GM06990 (cell line): Measurements from ENCODE around the gene DOCK7.
"Not testable (repeated sequence)": the region's sequence is repeated elsewhere in the genome, so short reads cannot be mapped to it uniquely, and the experiment has no call there.

Experiments
- DNase-seq: peaks from one replicate; pipeline ENCODE4 v3.0.0-alpha.2; 2011; ENCODE audit not compliant: insufficient read length; ENCODE audit errors: extremely low read depth
- H3K27me3 ChIP-seq: replicated peaks from 2 replicates; pipeline ENCODE4 v1.6.0; 2011; ENCODE audit warnings: low read length; ENCODE audit not compliant: control insufficient read depth, insufficient read depth
- H3K36me3 ChIP-seq: 2 replicates; pipeline ENCODE4 v1.5.1; 2011; ENCODE audit warnings: low read length; ENCODE audit not compliant: control insufficient read depth, insufficient read depth
- H3K4me3 ChIP-seq: replicated peaks from 2 replicates; pipeline ENCODE4 v1.5.1; 2011; ENCODE audit warnings: low read depth, mild to moderate bottlenecking, control low read depth, low read length
- TF ChIP-seq, protein P1 (sequence below): IDR thresholded peaks from 2 replicates; pipeline ENCODE4 v1.5.1; 2011; ENCODE audit warnings: low read length, control low read depth, mild to moderate bottlenecking, inconsistent platforms; ENCODE audit not compliant: insufficient read depth, poor library complexity, severe bottlenecking

DOCK7 gene

DNA sequence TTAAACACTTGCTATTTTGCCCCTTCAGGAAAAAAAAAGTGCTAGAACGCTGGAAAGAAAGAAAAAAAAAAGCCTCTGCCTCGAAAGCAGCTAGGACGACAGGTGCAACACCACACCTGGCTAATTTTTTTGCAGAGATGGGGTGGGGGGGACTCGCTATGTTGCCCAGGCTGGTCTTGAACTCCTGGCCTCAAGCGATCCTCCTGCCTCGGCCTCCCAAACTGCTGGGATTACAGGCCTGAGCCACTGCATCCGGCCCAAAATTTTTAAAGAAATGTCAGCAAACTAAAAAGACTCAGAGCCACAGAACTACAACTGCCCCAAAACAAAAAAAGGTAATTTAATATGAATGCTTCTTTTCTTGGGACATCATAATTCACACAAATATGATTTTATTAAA lies 1.4 kb downstream of the DOCK7 start:
- H3K36me3 ChIP-seq = no peaks in the 10 kb centered on the region
- TF ChIP-seq, protein P1, sequence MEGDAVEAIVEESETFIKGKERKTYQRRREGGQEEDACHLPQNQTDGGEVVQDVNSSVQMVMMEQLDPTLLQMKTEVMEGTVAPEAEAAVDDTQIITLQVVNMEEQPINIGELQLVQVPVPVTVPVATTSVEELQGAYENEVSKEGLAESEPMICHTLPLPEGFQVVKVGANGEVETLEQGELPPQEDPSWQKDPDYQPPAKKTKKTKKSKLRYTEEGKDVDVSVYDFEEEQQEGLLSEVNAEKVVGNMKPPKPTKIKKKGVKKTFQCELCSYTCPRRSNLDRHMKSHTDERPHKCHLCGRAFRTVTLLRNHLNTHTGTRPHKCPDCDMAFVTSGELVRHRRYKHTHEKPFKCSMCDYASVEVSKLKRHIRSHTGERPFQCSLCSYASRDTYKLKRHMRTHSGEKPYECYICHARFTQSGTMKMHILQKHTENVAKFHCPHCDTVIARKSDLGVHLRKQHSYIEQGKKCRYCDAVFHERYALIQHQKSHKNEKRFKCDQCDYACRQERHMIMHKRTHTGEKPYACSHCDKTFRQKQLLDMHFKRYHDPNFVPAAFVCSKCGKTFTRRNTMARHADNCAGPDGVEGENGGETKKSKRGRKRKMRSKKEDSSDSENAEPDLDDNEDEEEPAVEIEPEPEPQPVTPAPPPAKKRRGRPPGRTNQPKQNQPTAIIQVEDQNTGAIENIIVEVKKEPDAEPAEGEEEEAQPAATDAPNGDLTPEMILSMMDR = no peak
- DNase-seq = no peak
- no peaks in the 10 kb centered on the region for H3K27me3 ChIP-seq
- no peak overlapping the region; the same call in 1 of the 2 replicates for H3K4me3 ChIP-seq

- H3K36me3 ChIP-seq = no peaks in the 10 kb centered on the region
- DNase-seq = no peak
- no peaks in the 10 kb centered on the region for H3K27me3 ChIP-seq
- no peak overlapping the region for H3K4me3 ChIP-seq
- TF ChIP-seq, protein P1 = no peak
Measured at GRCh38 chr1:62685431-62685859, 2.7 kb downstream of the DOCK7 start.

DNA sequence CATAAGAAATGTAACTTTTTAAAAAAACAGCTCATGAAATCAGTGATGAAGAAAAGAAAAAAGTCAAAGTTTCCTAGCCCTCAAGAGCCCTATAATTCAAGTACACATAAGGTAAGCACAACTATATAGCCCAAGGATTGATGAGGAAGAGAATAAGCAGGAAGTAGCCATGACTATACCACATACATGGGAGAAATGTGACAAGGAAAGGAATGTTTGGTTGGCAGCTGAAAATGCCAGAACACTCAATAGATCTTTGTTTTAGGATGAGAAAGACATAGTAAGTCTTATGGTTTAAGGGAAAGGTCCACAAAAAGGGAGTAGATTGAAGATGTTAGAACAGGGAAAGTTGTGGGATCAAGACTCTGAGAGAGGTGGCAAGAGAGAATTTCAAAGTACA lies 5.7 kb downstream of the DOCK7 start:
- Histone ChIP-seq H3K27me3 (no peaks in the 10 kb centered on the region), H3K36me3 (no peaks in the 10 kb centered on the region), H3K4me3 (no peak overlapping the region)
- DNase-seq = no peak
- TF ChIP-seq, protein P1 = no peak

DNA sequence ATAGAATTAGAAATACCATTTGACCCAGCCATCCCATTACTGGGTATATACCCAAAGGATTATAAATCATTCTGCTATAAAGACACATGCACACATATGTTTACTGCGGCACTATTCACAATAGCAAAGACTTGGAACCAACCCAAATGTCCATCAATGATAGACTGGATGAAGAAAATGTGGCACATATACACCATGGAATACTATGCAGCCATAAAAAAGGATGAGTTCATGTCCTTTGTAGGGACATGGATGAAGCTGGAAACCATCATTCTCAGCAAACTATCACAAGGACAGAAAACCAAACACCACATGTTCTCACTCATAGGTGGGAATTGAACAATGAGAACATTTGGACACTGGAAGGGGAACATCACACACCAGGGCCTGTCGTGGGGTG lies 7.2 kb downstream of the DOCK7 start:
- H3K27me3 ChIP-seq, H3K4me3 ChIP-seq, DNase-seq, H3K36me3 ChIP-seq: not testable (repeated sequence)

DNA sequence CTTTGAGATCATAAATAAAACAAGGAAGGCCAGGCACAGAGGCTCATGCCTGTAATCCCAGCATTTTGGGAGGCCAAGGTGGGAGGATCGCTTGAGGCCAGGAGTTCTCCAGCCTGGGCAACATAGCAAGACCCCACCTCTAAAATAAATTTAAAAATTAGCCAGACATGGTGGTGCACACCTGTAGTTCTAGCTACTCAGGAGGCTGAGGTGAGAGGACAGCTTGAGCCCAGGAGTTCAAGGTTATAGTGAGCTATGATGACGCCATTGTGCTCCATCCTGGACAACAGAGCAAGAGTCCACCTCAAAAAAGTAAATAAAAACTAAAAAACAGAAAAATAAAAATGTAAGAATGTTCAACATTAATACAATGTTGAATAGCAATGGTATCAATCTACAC lies 10.4 kb downstream of the DOCK7 start:
- not testable (repeated sequence) for H3K27me3 ChIP-seq, H3K4me3 ChIP-seq, DNase-seq, H3K36me3 ChIP-seq

GRCh38 chr1:62676611-62677356 lies 11.4 kb downstream of the DOCK7 start:
- Histone ChIP-seq H3K27me3 (no peaks in the 10 kb centered on the region), H3K4me3 (no peak overlapping the region), H3K36me3 (no peaks in the 10 kb centered on the region)
- no peak for DNase-seq
- TF ChIP-seq, protein P1 = no peak

- Histone ChIP-seq H3K4me3 (no peak overlapping the region), H3K27me3 (no peaks in the 10 kb centered on the region), H3K36me3 (no peaks in the 10 kb centered on the region)
- TF ChIP-seq, protein P1 = no peak
- DNase-seq = no peak
Measured at GRCh38 chr1:62673629-62674028, 14.6 kb downstream of the DOCK7 start.
